ENCODE results near the gene GAGE12E. TPM values are rescaled to one million over a fixed set of nuclear protein-coding genes. Genes with fewer than 3 reads are reported as not detected.
"Not testable (repeated sequence)": the region's sequence is repeated elsewhere in the genome, so short reads cannot be mapped to it uniquely, and the experiment has no call there.

The GAGE12E gene
- total RNA-seq (2014; rRNA removed; shearing (Covaris generic)): not detected in 2 replicates
- polyA plus RNA-seq (2016; fragmentation: Nextera tagmentation; extraction: Ambion mirVana): not detected in 2 replicates
- long read RNA-seq: 0 reads

- not testable (repeated sequence) for H3K79me2 ChIP-seq (replicated peaks; ENCODE audit: insufficient read depth); H3K4me3 ChIP-seq; H3K36me3 ChIP-seq (ENCODE audit: insufficient read depth); DNase-seq (ENCODE audit: low spot score); H3F3A ChIP-seq (replicated peaks; ENCODE audit: low read depth); H3K4me1 Mint-ChIP-seq; H3K27ac Mint-ChIP-seq; H3K4me2 ChIP-seq; H3K27me3 Mint-ChIP-seq (ENCODE audit: insufficient read depth, low read depth, poor library complexity); H4K20me1 ChIP-seq (replicated peaks; ENCODE audit: insufficient read depth); H3K4me3 Mint-ChIP-seq; H3K9me2 ChIP-seq (ENCODE audit: insufficient read depth); H3K36me3 Mint-ChIP-seq (ENCODE audit: low read depth); ATAC-seq; H3K27me3 ChIP-seq (ENCODE audit: insufficient read depth); H3K9me3 Mint-ChIP-seq; H2AFZ ChIP-seq; H3K27ac ChIP-seq (ENCODE audit: low read depth); H3K4me1 ChIP-seq (ENCODE audit: insufficient read depth)
These were observed at the start of gene GAGE12E for GRCh38 chrX:49550989-49551388. TSS of gene GAGE12E (plus strand) at chrX:49551289. CDS start at chrX:49552444, 1,155 bp downstream.

- ATAC-seq; H3K4me2 ChIP-seq; H3K27me3 Mint-ChIP-seq (ENCODE audit: insufficient read depth, low read depth, poor library complexity); H3K4me3 Mint-ChIP-seq; H3K27ac ChIP-seq (ENCODE audit: low read depth); H3K4me1 Mint-ChIP-seq; H3K4me1 ChIP-seq (ENCODE audit: insufficient read depth); H3K27ac Mint-ChIP-seq; H3K27me3 ChIP-seq (ENCODE audit: insufficient read depth); H3K9me2 ChIP-seq (ENCODE audit: insufficient read depth); H2AFZ ChIP-seq; H3K79me2 ChIP-seq (replicated peaks; ENCODE audit: insufficient read depth); H3K4me3 ChIP-seq; H3F3A ChIP-seq (replicated peaks; ENCODE audit: low read depth); H3K36me3 ChIP-seq (ENCODE audit: insufficient read depth); H4K20me1 ChIP-seq (replicated peaks; ENCODE audit: insufficient read depth); H3K9me3 Mint-ChIP-seq; DNase-seq (ENCODE audit: low spot score); H3K36me3 Mint-ChIP-seq (ENCODE audit: low read depth): not testable (repeated sequence)
These were observed 19.2 kb upstream of the GAGE12E start, which contains the start of gene GAGE12C for GRCh38 chrX:49531877-49532276. TSS of gene GAGE12C (plus strand) at chrX:49532177. CDS start at chrX:49533332, 1,155 bp downstream.

- ATAC-seq: not testable (repeated sequence)
These were observed 9.7 kb upstream of the GAGE12E start, which contains the start of gene GAGE12D for GRCh38 chrX:49541433-49541832. TSS of gene GAGE12D (plus strand) at chrX:49541733. CDS start at chrX:49542888, 1,155 bp downstream.

GRCh38 chrX:49560542-49560941 is 9.5 kb downstream of the GAGE12E start, which contains the start of gene GAGE12F:
TSS of gene GAGE12F (plus strand) at chrX:49560842. CDS start at chrX:49561997, 1,155 bp downstream.
- not testable (repeated sequence) for H3K4me2 ChIP-seq; H3K36me3 Mint-ChIP-seq (ENCODE audit: low read depth); DNase-seq (ENCODE audit: low spot score); H2AFZ ChIP-seq; H3K9me3 Mint-ChIP-seq; H3K4me3 ChIP-seq; H3F3A ChIP-seq (replicated peaks; ENCODE audit: low read depth); H3K27ac Mint-ChIP-seq; H3K4me1 Mint-ChIP-seq; H3K4me1 ChIP-seq (ENCODE audit: insufficient read depth); H3K27me3 Mint-ChIP-seq (ENCODE audit: insufficient read depth, low read depth, poor library complexity); ATAC-seq; H3K27ac ChIP-seq (ENCODE audit: low read depth); H3K27me3 ChIP-seq (ENCODE audit: insufficient read depth); H3K36me3 ChIP-seq (ENCODE audit: insufficient read depth); H4K20me1 ChIP-seq (replicated peaks; ENCODE audit: insufficient read depth); H3K79me2 ChIP-seq (replicated peaks; ENCODE audit: insufficient read depth); H3K9me2 ChIP-seq (ENCODE audit: insufficient read depth); H3K4me3 Mint-ChIP-seq

More at GRCh38 chrX:49541433-49541832, 9.7 kb upstream of the GAGE12E start, which contains the start of gene GAGE12D:
- H3K79me2 ChIP-seq (replicated peaks; ENCODE audit: insufficient read depth); H3K27ac ChIP-seq (ENCODE audit: low read depth); H3K4me2 ChIP-seq; H3K27me3 ChIP-seq (ENCODE audit: insufficient read depth); H4K20me1 ChIP-seq (replicated peaks; ENCODE audit: insufficient read depth); H2AFZ ChIP-seq; H3K4me3 ChIP-seq; H3K36me3 ChIP-seq (ENCODE audit: insufficient read depth); DNase-seq (ENCODE audit: low spot score); H3K4me1 ChIP-seq (ENCODE audit: insufficient read depth); H3F3A ChIP-seq (replicated peaks; ENCODE audit: low read depth); H3K27ac Mint-ChIP-seq; H3K36me3 Mint-ChIP-seq (ENCODE audit: low read depth); H3K4me1 Mint-ChIP-seq; H3K27me3 Mint-ChIP-seq (ENCODE audit: insufficient read depth, low read depth, poor library complexity); H3K4me3 Mint-ChIP-seq; H3K9me2 ChIP-seq (ENCODE audit: insufficient read depth); H3K9me3 Mint-ChIP-seq: not testable (repeated sequence)

- not testable (repeated sequence) for H3K4me1 ChIP-seq (ENCODE audit: insufficient read depth); H3F3A ChIP-seq (replicated peaks; ENCODE audit: low read depth); H3K27me3 ChIP-seq (ENCODE audit: insufficient read depth); ATAC-seq; H3K9me2 ChIP-seq (ENCODE audit: insufficient read depth); H3K4me3 ChIP-seq; H4K20me1 ChIP-seq (replicated peaks; ENCODE audit: insufficient read depth); H3K27ac ChIP-seq (ENCODE audit: low read depth); H3K4me1 Mint-ChIP-seq; H3K9me3 Mint-ChIP-seq; H2AFZ ChIP-seq; H3K36me3 ChIP-seq (ENCODE audit: insufficient read depth); H3K4me2 ChIP-seq; H3K79me2 ChIP-seq (replicated peaks; ENCODE audit: insufficient read depth); DNase-seq (ENCODE audit: low spot score); H3K27me3 Mint-ChIP-seq (ENCODE audit: insufficient read depth, low read depth, poor library complexity); H3K27ac Mint-ChIP-seq; H3K4me3 Mint-ChIP-seq; H3K36me3 Mint-ChIP-seq (ENCODE audit: low read depth)
These were observed 17.6 kb downstream of the GAGE12E start for GRCh38 chrX:49568728-49569127.

GRCh38 chrX:49569152-49569551 is 18.1 kb downstream of the GAGE12E start:
- not testable (repeated sequence) for H3K4me3 ChIP-seq; H3K27me3 ChIP-seq (ENCODE audit: insufficient read depth); H3K4me1 ChIP-seq (ENCODE audit: insufficient read depth); H3K36me3 Mint-ChIP-seq (ENCODE audit: low read depth); H3K27ac ChIP-seq (ENCODE audit: low read depth); H3K9me3 Mint-ChIP-seq; DNase-seq (ENCODE audit: low spot score); H3K27ac Mint-ChIP-seq; H3K79me2 ChIP-seq (replicated peaks; ENCODE audit: insufficient read depth); H3K9me2 ChIP-seq (ENCODE audit: insufficient read depth); H3K36me3 ChIP-seq (ENCODE audit: insufficient read depth); ATAC-seq; H2AFZ ChIP-seq; H3K4me2 ChIP-seq; H3K27me3 Mint-ChIP-seq (ENCODE audit: insufficient read depth, low read depth, poor library complexity); H3K4me1 Mint-ChIP-seq; H4K20me1 ChIP-seq (replicated peaks; ENCODE audit: insufficient read depth); H3F3A ChIP-seq (replicated peaks; ENCODE audit: low read depth); H3K4me3 Mint-ChIP-seq

- not testable (repeated sequence) for ATAC-seq; H3K27me3 Mint-ChIP-seq (ENCODE audit: insufficient read depth, low read depth, poor library complexity); H3F3A ChIP-seq (replicated peaks; ENCODE audit: low read depth); H3K4me1 Mint-ChIP-seq; H3K9me2 ChIP-seq (ENCODE audit: insufficient read depth); H3K79me2 ChIP-seq (replicated peaks; ENCODE audit: insufficient read depth); H3K36me3 Mint-ChIP-seq (ENCODE audit: low read depth); H4K20me1 ChIP-seq (replicated peaks; ENCODE audit: insufficient read depth); H3K4me1 ChIP-seq (ENCODE audit: insufficient read depth); H3K9me3 Mint-ChIP-seq; H3K27me3 ChIP-seq (ENCODE audit: insufficient read depth); H3K4me3 ChIP-seq; H3K27ac Mint-ChIP-seq; H2AFZ ChIP-seq; H3K36me3 ChIP-seq (ENCODE audit: insufficient read depth); H3K4me2 ChIP-seq; DNase-seq (ENCODE audit: low spot score); H3K4me3 Mint-ChIP-seq; H3K27ac ChIP-seq (ENCODE audit: low read depth)
These were observed 19.0 kb downstream of the GAGE12E start, which contains the start of gene GAGE12G for GRCh38 chrX:49570100-49570499. TSS of gene GAGE12G (plus strand) at chrX:49570400. CDS start at chrX:49571555, 1,155 bp downstream.

All from GM23338 (cell line).